Stimulated activated CD8-positive, alpha-beta memory T cell treated with anti-CD3 and anti-CD28 coated beads, Interleukin-12 subunit alpha, Interleukin-12 subunit beta, amount 100 ng/mL, for 24 hours (primary cell): ENCODE data around the gene CACNG5.
A peak's percentile ranks its signal among the peaks of the same experiment; 100 is the strongest.

Experiments used
- DNase-seq: peaks from one replicate; pipeline ENCODE4 v3.0.0-alpha.2; 2020; ENCODE audit errors: extremely low read depth

Gene CACNG5

GRCh38 chr17:66904760-66905624, 70.1 kb downstream of the CACNG5 start:
- DNase-seq, result no peak

GRCh38 chr17:66906321-66907278, 71.7 kb downstream of the CACNG5 start:
- DNase-seq, result peak; percentile 34

- no peak for DNase-seq
These were observed 75.0 kb downstream of the CACNG5 start for GRCh38 chr17:66909804-66910373.

- no peak for DNase-seq
These were observed 75.9 kb downstream of the CACNG5 start for GRCh38 chr17:66910651-66911285.

- no peak for DNase-seq
These were observed 80.3 kb downstream of the CACNG5 start for GRCh38 chr17:66915204-66915611.

GRCh38 chr17:66915792-66916191, 80.9 kb downstream of the CACNG5 start:
- no peak for DNase-seq

GRCh38 chr17:66916946-66917345, 82.0 kb downstream of the CACNG5 start:
- DNase-seq, result no peak

- DNase-seq, result no peak
These were observed 84.0 kb downstream of the CACNG5 start for GRCh38 chr17:66918896-66919295.

GRCh38 chr17:66920435-66920834, 85.5 kb downstream of the CACNG5 start:
- DNase-seq, result no peak

- no peak for DNase-seq
These were observed 86.0 kb downstream of the CACNG5 start for GRCh38 chr17:66920950-66921349.

GRCh38 chr17:66923886-66924285, 89.0 kb downstream of the CACNG5 start:
- DNase-seq, result no peak

- no peak for DNase-seq
These were observed 91.0 kb downstream of the CACNG5 start for GRCh38 chr17:66925811-66926500.

GRCh38 chr17:66928949-66929348, 94.0 kb downstream of the CACNG5 start:
- no peak for DNase-seq

- no peak for DNase-seq
These were observed 94.7 kb downstream of the CACNG5 start for GRCh38 chr17:66929591-66929990.

- DNase-seq, result no peak
These were observed 96.0 kb downstream of the CACNG5 start for GRCh38 chr17:66930933-66931332.

GRCh38 chr17:66932311-66932710, 97.4 kb downstream of the CACNG5 start:
- DNase-seq, result no peak

- DNase-seq, result no peak
These were observed 99.1 kb downstream of the CACNG5 start for GRCh38 chr17:66934040-66934439.
